Amniotic stem cell (primary cell): ENCODE results near the gene RNF43.

Experiments
- DNase-seq: peaks from one replicate; lab custom pipeline; 2025; lab: John Stamatoyannopoulos, UW

Gene RNF43

DNA sequence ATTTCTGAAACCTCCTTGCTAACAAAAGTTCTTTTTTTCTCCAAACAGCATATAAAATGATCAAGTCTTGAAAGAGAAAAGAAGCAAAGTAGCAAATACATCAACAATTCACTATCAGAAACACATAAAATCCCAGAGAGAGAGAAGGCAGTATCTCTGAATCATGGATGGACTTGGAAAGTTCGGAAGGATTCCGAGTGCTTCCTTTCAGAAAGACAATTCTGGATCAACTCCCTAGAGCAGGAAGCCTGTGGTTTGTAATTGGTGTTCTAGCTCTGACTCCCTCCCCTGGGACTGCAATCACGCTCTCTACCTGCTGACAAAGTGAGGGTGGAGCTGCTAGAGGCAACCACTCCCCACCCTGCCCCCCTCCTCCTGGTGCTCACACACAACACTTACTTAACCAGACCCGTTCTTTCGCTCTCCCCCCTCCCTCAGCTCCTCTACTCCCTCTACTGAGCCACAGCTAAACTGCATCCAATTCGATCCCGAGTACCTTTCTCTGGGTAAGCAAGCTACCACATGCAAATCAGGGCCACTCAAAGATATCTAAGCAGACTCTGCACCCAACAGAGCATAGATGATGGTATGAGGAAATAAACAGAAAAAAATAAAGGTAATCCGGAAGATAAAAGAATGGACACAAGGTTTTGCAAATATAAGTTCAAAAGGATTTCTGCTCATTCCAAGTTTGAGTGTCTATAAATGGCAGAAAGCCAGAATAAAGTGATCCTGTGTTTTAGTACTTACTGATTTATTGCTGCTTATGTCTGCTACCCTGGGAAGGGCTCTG is at the start of gene RNF43:
RNF43 (minus strand) TSS at position 235 of the 793 bp plus-strand sequence. CDS start 1,957 bp downstream, outside the sequence.
- peak; percentile 36 for DNase-seq

DNA sequence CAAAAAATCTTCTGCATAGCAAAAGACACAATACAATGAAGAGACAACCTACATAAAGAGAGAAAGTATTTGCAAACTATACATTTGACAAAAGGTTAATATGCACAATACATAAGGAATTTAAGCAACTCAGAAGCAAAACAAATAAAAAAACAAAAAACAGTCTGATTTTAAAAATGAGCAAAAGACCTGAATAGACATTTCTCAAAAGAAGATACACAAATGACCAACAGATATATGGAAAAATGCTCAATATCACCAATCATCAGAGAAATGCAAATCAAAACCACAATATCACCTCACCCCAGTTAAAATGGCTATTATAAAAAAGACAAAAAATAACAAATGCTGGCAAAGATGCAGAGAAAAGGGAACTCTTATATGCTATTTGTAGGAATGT is 38.2 kb upstream of the RNF43 start:
- no peak for DNase-seq

DNA sequence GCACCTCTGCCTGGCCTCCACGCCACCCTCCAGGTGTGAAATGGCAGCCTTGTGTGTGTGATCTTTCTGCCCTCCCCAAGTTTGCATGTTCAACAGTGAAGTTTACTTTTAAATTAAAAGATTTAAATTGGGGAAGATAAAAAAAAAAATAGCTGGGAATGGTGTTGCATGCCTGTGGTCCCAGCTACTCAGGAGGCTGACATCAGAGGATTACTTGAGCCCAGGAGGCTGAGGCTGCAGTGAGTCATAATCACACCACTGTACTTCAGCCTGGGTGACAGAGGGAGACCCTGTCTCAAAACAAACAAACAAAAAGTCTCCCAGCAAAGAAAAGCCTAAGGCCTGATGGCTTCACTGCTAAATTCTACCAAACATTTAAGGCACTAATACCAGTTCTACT is 35.4 kb upstream of the RNF43 start:
- DNase-seq: no peak

GRCh38 chr17:58447039-58447975 is 30.0 kb upstream of the RNF43 start:
- peak; percentile 71 for DNase-seq

GRCh38 chr17:58446086-58446485 is 28.8 kb upstream of the RNF43 start:
- no peak for DNase-seq

- no peak for DNase-seq
Measured at GRCh38 chr17:58436805-58437239, 19.5 kb upstream of the RNF43 start.

DNA sequence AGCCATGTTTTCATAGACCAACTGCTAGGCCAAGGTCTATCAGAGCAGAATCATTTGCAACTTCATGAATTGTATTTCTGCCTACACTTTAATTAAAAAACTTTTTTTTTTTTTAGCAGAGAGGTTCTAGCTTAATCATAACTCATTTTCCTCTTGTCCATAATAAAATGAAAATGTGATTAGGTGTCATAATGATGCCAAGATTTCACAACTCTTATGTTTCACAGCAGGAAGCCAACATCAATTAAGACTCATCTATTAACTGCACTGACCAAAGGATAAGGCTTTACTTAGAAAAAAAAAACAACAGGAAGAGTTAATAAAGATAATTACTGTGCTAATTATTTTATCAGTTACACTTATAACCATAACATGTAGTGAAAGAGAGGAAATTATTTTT is 18.9 kb upstream of the RNF43 start:
- DNase-seq: no peak

DNA sequence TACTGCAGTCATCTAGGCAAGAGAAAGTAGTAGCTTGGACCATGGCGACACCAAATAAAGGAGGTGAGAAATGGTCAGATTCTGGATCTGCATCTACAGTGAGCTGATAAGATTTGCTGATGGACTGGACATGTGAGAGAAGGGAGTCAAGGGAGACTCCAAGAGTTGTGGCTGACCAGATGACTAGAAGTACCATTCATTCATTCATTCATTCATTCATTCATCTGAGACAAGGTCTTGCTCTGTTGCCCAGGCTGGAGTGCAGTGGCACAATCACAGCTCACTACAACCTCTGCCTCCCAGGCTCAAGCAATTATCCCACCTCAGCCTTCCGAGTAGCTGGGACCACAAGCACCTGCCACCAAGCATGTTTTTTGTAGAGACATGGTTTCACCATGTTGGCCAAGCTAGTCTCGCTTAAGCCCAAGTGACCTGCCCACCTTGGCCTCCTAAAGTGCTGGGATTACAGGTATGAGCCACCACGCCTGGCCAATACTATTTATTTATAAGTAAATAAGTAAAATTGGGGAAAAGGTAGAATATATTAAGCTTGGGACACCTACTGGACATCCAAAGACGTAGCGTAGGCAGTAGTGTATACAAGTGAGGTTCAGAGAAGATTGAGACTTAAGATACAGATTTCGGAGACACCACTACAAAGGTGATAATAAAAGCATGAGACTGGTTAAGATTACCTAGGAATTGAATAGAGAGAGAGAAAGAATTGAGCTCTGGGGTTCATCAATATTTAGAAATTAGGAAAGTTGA is 15.7 kb upstream of the RNF43 start:
- DNase-seq: no peak

GRCh38 chr17:58427807-58428206 is 10.5 kb upstream of the RNF43 start:
- DNase-seq: no peak

DNA sequence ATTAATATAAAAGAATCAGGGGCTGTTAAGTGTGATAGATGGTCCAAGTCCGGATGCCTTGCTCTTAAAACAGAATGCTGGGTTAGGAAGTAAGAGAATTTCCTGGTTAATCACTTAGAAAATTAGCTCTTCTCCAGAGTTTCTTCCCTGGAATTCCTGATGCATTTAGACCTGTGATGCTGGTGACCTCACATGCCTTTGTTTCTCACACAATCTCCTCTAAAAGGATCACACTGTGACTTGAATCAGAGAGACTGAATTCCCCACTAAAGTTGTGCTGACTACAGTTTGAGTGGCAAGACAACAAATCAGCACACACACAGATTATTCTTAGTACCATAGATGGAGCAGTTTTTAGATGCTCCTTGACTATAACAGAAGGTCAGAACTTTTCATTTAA is 4.4 kb upstream of the RNF43 start:
- no peak for DNase-seq

DNA sequence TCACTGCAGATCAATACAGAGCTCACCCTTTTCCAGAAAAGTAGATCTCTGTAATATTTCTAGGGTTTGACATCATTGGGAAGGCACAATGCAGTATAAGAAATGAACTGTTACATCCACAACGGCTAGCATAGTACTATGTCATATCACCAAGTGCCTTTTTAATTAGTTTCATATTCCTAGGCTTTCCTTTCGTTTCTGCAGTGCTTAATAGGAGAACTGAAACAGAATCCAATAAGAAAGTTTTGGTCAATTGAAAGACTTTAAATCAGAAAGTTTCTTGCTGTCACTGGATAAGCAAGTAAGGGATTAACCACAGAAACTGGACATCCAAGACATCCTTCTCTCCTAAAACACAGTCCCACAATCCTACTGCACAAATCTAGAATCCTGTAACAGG is 3.5 kb upstream of the RNF43 start:
- no peak for DNase-seq

- DNase-seq: no peak
Measured at GRCh38 chr17:58416937-58417299, 416 bp downstream of the RNF43 start.

DNA sequence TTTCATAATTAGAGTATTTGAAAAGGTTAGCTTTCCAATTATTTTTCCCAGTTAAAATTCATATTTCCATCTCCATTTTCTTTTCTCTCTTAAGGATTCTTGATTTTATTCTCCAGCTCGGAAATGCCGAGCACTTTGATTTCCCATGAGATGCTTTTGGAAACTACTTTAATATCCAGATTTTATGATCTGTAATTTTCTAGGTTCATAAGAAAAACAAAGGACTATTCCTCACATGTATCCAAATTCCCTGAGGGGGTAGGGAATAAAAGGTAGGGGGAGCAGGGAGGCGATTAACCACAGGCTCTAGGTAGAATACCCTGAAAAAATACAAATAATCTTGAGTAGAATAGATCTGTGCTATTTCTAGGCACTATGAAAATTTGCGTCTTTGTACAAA is 938 bp downstream of the RNF43 start:
- no peak for DNase-seq

GRCh38 chr17:58415371-58416055 is 1.8 kb downstream of the RNF43 start:
- DNase-seq: no peak

- no peak for DNase-seq
Measured at GRCh38 chr17:58414596-58414997, 2.7 kb downstream of the RNF43 start.

DNA sequence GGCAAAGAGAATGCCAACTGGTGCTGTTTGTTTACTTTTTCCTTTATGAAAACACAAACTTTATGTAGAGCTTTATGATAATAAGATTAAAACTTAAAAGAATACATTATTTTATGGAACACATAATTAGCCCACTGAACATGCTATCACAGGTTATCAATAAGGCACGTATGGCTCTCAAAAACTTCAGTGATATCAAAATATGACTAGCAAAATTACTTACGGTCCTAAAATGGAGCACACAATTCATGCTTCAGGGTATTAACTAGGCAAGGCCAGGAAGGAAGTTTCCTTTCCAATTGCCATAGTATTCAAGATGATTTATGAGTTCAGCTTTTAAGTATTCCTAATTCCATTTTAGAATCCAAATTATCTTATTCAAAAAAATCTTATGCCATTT is 3.6 kb downstream of the RNF43 start:
- DNase-seq: no peak

- no peak for DNase-seq
Measured at GRCh38 chr17:58412961-58413586, 4.3 kb downstream of the RNF43 start.

DNA sequence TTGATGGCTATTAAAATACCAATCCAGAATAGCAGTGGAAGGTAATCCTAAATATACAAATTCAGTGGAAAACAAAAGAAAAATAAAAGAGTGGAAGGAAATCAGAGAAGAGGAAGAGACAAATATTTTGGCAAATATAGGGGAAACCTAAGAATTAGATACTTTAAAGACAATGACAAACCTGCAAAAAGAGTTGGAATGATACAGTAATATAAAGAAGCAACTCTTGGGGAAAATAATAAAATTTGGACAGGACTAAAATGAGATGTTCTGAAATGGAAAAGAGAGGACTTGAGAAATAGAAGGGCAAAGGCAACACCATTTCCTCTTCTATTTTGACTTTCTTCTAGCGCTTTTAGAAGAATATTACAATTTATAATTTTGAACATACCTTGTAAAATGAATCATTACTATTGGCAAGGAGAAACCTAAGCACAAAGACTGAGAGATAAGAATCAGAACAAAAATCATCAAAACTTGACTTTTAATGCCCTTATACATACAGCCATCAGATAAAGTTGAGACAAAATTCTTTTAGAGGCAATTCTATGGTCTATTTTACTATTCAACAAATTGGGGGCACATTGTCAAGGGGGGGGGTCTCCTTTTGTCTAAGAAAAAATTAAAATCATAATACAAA is 5.2 kb downstream of the RNF43 start:
- no peak for DNase-seq

- no peak for DNase-seq
Measured at GRCh38 chr17:58411408-58411894, 5.9 kb downstream of the RNF43 start.

GRCh38 chr17:58410714-58411407 is 6.5 kb downstream of the RNF43 start:
- DNase-seq: no peak
